ENCODE measurements around the gene GREB1L.

DNA sequence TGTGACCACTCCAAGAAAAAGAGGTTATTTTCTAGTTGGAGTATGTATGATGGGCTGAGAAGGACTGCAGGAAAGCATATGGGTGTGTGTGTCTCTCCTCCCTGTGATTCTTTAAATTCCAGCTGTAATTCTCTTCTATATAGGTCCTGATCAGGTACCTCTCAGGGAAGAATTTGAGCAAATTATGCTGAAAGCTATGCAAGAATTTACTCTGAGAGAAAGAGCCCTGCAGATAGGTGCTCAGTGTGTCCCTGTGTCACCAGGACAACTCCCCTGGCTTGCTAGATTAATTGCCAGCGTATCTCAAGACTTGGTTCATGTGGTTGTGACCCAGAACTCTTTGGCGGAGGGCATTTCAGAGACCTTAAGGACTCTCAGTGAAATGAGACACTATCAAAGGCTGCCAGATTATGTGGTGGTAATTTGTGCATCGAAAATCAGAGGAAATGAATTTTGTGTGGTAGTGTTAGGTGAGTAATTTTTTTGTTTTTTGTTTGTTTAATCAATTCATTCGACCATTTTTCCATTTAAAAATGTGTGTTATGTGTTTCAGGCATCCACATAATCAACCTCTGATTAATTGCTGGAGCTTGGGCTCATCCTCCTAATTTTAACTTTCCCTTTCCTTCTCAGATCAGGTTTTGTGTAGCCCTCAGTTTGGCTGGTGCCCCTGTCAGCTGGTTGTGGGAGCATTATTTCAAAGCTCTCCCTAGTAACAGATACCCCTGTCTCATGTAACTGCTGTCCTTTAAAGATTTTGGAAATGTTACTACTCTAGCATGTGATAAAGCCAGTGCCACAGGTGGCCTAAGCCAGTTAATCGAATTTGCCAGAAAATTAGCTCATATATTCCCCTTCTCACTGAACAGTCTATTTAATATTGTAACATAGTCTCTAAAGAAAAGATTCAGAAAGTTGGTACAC, 207.6 kb downstream of the GREB1L start:
- TF ChIP-seq, protein P1, sequence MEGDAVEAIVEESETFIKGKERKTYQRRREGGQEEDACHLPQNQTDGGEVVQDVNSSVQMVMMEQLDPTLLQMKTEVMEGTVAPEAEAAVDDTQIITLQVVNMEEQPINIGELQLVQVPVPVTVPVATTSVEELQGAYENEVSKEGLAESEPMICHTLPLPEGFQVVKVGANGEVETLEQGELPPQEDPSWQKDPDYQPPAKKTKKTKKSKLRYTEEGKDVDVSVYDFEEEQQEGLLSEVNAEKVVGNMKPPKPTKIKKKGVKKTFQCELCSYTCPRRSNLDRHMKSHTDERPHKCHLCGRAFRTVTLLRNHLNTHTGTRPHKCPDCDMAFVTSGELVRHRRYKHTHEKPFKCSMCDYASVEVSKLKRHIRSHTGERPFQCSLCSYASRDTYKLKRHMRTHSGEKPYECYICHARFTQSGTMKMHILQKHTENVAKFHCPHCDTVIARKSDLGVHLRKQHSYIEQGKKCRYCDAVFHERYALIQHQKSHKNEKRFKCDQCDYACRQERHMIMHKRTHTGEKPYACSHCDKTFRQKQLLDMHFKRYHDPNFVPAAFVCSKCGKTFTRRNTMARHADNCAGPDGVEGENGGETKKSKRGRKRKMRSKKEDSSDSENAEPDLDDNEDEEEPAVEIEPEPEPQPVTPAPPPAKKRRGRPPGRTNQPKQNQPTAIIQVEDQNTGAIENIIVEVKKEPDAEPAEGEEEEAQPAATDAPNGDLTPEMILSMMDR (IDR thresholded peaks at IDR 0.05): no peak
- TF ChIP-seq SIN3A (IDR thresholded peaks at IDR 0.05; ENCODE audit: borderline replicate concordance, low read depth, low read length) (no peak), CHD2 (IDR thresholded peaks at IDR 0.05; ENCODE audit: low read length, partially characterized antibody) (no peak), TEAD4 (IDR thresholded peaks at IDR 0.05; ENCODE audit: borderline replicate concordance, insufficient read depth) (no peak), REST (IDR thresholded peaks at IDR 0.05; ENCODE audit: low read depth, low read length) (no peak), RAD21 (IDR thresholded peaks at IDR 0.05; ENCODE audit: low read length) (no peak), POLR2AphosphoS5 (IDR thresholded peaks at IDR 0.05; ENCODE audit: low read depth, low read length) (no peak)

Measured in SK-N-SH (cell line).